Body of pancreas (tissue), 4 donors: ENCODE results near the gene DACH1. TPM values are rescaled to one million over a fixed set of nuclear protein-coding genes. Genes with fewer than 3 reads are reported as not detected.

Experiments
- ATAC-seq: fragments of 150-250 bp; one replicate; pipeline ENCODE4 v1.9.1; 2016
- DNase-seq, 4 donors: peaks; one replicate each; pipeline ENCODE4 v3.0.0-alpha.2; 2019
- H3K27ac ChIP-seq, 4 donors: fragments of 200-600 bp; sonication (generic); 1 replicate in 3 of 4; 2 replicates in 1 of 4; pipeline versions ENCODE4 v1.5.1 to v1.6.1; 2016 to 2019; ENCODE audit warnings: mild to moderate bottlenecking in 1 of 4, mixed read lengths in 1 of 4, moderate library complexity in 1 of 4
- H3K27me3 ChIP-seq, 2 donors: fragments of 200-600 bp; sonication (generic); one replicate each; pipeline ENCODE4 v1.6.0; 2016; ENCODE audit warnings: mild to moderate bottlenecking in 1 of 2
- H3K36me3 ChIP-seq, 2 donors: fragments of 200-600 bp; sonication (generic); replicated peaks in 1 of 2; 2 replicates each; pipeline ENCODE4 v1.5.1; 2016; ENCODE audit warnings: low read depth in 2 of 2; ENCODE audit not compliant: insufficient read depth in 1 of 2
- H3K4me1 ChIP-seq: fragments of 200-600 bp; sonication (generic); one replicate; pipeline ENCODE4 v1.6.0; 2016
- H3K4me3 ChIP-seq, 2 donors: fragments of 200-600 bp; sonication (generic); 1 replicate in 1 of 2; 2 replicates in 1 of 2; pipeline ENCODE4 v1.5.1; 2016 to 2019
- H3K9me3 ChIP-seq, 3 donors: fragments of 200-600 bp; sonication (generic); 1 replicate in 2 of 3; 2 replicates in 1 of 3; pipeline ENCODE4 v1.5.1; 2016
- POLR2A ChIP-seq, 3 donors: fragments of 450-650 bp; IDR thresholded peaks; one replicate each; pipeline ENCODE4 v1.6.1; 2016; ENCODE audit warnings: antibody characterized with exemption in 3 of 3, mild to moderate bottlenecking in 2 of 3
- WGBS, 2 donors: methylation state at CpG; one replicate each; pipeline ENCODE4 v1.1.5; 2017; 5-methylcytosine and 5-hydroxymethylcytosine counted together
- intact Hi-C: fragments of 100-400 bp; cut with DNase I; formaldehyde crosslinking; loops from one replicate; pipeline ENCODE4 v1.15.1; 2023
- total RNA-seq, 2 donors: library from RNA; depleted of rRNA; stranded (reverse); fragments of >200 nt; gene quantifications; one replicate each; pipeline ENCODE4 v1.1.0, GENCODE V29; 2016
- TF ChIP-seq, protein P1 (sequence below), 7 experiments: fragments of 450-650 bp in 4 of 7; fragments of 200-600 bp in 3 of 7; sonication (generic) in 3 of 7; IDR thresholded peaks; one replicate each; pipeline ENCODE4 v1.5.1; 2016 to 2019; ENCODE audit warnings: antibody characterized with exemption in 7 of 7

DACH1 gene
- total RNA-seq, 2 donors from 2014 or later, result 2.9 to 3.3 TPM

- intact Hi-C loops, result no loop called here
- H3K27ac ChIP-seq, result no peak overlapping the region
- WGBS, 2 donors, result 74 to 82% methylated on average over 7 of the region's 7 CpGs
- H3K36me3 ChIP-seq, result no peaks in the 10 kb centered on the region
- peak in 2 of 4 donors; percentile 7 to 25 for DNase-seq
- peak; percentile 56 for ATAC-seq
- H3K27me3 ChIP-seq, result no peaks in the 10 kb centered on the region
- peaks cover 12% of the 10 kb centered on the region for H3K4me1 ChIP-seq
- no peaks in the 10 kb centered on the region for H3K9me3 ChIP-seq
- no peak for TF ChIP-seq POLR2A (IDR thresholded peaks at IDR 0.05)
- TF ChIP-seq, protein P1, sequence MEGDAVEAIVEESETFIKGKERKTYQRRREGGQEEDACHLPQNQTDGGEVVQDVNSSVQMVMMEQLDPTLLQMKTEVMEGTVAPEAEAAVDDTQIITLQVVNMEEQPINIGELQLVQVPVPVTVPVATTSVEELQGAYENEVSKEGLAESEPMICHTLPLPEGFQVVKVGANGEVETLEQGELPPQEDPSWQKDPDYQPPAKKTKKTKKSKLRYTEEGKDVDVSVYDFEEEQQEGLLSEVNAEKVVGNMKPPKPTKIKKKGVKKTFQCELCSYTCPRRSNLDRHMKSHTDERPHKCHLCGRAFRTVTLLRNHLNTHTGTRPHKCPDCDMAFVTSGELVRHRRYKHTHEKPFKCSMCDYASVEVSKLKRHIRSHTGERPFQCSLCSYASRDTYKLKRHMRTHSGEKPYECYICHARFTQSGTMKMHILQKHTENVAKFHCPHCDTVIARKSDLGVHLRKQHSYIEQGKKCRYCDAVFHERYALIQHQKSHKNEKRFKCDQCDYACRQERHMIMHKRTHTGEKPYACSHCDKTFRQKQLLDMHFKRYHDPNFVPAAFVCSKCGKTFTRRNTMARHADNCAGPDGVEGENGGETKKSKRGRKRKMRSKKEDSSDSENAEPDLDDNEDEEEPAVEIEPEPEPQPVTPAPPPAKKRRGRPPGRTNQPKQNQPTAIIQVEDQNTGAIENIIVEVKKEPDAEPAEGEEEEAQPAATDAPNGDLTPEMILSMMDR (IDR thresholded peaks at IDR 0.05), result peak in 2 of 7 experiments; percentile 6 to 16
- no peak overlapping the region for H3K4me3 ChIP-seq
Measured at GRCh38 chr13:71754407-71754974, 112.5 kb downstream of the DACH1 start.

GRCh38 chr13:71752775-71753513 is 114.1 kb downstream of the DACH1 start:
- H3K4me1 ChIP-seq, result peaks cover 8% of the 10 kb centered on the region
- no peaks in the 10 kb centered on the region for H3K9me3 ChIP-seq
- H3K27ac ChIP-seq, result no peak overlapping the region
- 80% methylated on average over 4 of the region's 4 CpGs for WGBS, 2 donors
- no peak overlapping the region for H3K4me3 ChIP-seq
- H3K36me3 ChIP-seq, result no peaks in the 10 kb centered on the region
- no peak for TF ChIP-seq POLR2A (IDR thresholded peaks at IDR 0.05)
- TF ChIP-seq, protein P1 (IDR thresholded peaks at IDR 0.05), result no peak
- ATAC-seq (no peak), DNase-seq (no peak)
- H3K27me3 ChIP-seq, result no peaks in the 10 kb centered on the region
- intact Hi-C loops, result no loop called here

DNA sequence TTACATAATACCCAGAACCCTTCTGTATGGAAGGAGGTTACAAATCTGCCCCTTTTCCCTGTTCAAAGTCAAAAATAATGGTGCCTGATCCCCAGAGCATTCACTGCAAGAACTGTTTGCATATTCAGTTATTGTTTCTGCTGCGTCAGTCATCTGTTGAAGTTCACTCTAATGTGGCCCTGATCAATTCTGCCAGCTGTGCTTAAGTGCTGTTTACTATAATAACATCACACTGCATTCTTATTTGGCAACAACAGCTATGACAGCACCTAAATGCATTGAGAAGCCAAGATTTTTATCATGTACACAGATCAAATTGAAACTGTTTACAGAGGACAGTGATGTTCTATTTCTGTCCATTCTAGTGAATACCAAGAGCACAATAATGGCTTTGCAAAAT is 115.9 kb downstream of the DACH1 start:
- Histone ChIP-seq H3K27ac (peak overlapping the region in 1 of 4 donors; percentile 9), H3K36me3 (no peaks in the 10 kb centered on the region), H3K4me3 (no peak overlapping the region), H3K9me3 (no peaks in the 10 kb centered on the region), H3K27me3 (no peaks in the 10 kb centered on the region), H3K4me1 (peaks cover 8% of the 10 kb centered on the region)
- intact Hi-C loops, result no loop called here
- TF ChIP-seq, protein P1 (IDR thresholded peaks at IDR 0.05), result no peak
- TF ChIP-seq POLR2A (IDR thresholded peaks at IDR 0.05), result no peak
- DNase-seq, result no peak
- 41 to 71% methylated on average over 1 of the region's 1 CpG for WGBS, 2 donors
- ATAC-seq, result no peak

DNA sequence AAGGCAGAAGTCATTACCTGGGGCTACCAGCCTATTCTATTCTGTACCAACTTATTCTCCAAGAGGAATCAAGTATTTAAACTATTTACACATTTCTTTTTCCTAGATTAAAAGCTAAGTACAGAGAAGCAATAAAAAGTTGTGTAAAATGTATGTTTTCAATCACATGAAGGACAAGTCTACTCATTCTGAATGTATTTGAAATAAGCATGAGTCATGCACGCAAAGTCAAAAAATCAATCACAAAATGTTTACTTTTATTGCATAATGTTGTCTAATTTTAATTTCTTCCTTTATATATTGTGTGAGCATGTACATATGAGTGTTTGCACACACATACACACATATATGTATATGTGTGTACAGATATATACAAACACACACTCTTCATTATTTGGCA is 136.7 kb downstream of the DACH1 start:
- no peaks in the 10 kb centered on the region for H3K36me3 ChIP-seq
- no peaks in the 10 kb centered on the region for H3K4me1 ChIP-seq
- no peaks in the 10 kb centered on the region for H3K9me3 ChIP-seq
- no peak overlapping the region for H3K27ac ChIP-seq
- no peak overlapping the region for H3K4me3 ChIP-seq
- intact Hi-C loops, result no loop called here
- 77 to 78% methylated on average over 1 of the region's 1 CpG for WGBS, 2 donors
- ATAC-seq, result no peak
- no peaks in the 10 kb centered on the region for H3K27me3 ChIP-seq
- TF ChIP-seq, protein P1 (IDR thresholded peaks at IDR 0.05), result no peak
- TF ChIP-seq POLR2A (IDR thresholded peaks at IDR 0.05), result no peak
- no peak for DNase-seq
